ENCODE results near the gene TMOD3. TPM values are rescaled to one million over a fixed set of nuclear protein-coding genes. Genes with fewer than 3 reads are reported as not detected.
"Not testable (repeated sequence)": the region's sequence is repeated elsewhere in the genome, so short reads cannot be mapped to it uniquely, and the experiment has no call there.

The TMOD3 gene
- polyA plus RNA-seq (2013): 31.3 TPM

DNA sequence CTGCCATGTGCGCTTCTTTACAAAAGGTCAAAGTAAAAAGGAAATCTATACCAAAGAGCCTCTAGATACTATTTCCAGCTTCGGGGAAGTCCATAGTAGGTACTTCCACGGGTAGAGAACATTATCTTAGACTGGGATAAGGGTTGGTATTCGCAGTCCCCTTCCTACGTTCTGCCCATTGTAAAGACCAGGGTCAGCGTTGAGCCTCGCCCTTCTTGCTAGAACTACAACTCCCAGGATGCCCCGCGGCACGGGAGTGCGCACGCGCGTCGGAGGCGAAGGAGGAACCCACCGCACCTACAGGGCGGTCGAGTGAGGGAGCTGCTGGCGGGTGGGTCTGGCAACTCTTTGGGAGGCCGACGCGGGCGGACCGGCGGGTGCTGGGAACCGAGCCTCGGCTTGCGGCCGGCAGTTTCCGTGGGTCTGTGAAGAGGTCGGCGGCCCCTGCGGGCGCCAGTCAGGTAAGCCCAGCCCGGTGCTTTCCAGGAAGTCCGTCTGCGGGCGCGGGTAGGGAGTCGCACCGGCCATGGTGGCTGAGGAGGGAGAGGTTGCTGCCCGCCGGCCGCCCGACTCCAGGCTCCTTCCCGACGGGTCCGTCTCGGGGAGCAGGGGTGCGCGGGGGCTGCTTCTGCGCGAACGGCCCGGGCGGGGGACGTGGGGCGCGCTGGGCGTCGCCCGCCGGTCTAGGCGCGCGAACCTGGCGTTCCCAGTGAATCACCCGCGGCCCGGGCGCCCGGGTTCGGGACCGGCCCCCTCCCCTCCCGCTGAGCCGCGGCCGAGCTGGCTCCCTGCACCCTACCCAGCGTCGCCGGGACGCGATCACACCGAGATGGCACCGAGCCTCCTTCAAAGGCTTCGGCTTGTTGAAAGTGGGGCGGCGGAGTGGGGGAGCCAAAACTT is at the start of gene TMOD3:
TMOD3 (plus strand) TSS at position 278 of the 900 bp plus-strand sequence. CDS start 33,232 bp downstream, outside the sequence.
- Histone ChIP-seq H3K36me3 (ENCODE audit: control insufficient read depth in 4 of 4, insufficient read depth in 4 of 4, low read length in 3 of 4) (peaks cover 0 to 2% (median 0%) of the 10 kb centered on the region in 4 experiments), H3K4me3 (ENCODE audit: control insufficient read depth in 1 of 7, extremely low read depth in 1 of 7, insufficient read depth in 4 of 7, low read depth in 2 of 7, low read length in 6 of 7) (peak within 1 kb of the TSS; percentile 87 to 97 (median 92)), H3K9me3 (ENCODE audit: control extremely low read depth in 1 of 5, control insufficient read depth in 4 of 5, insufficient read depth in 2 of 5, low read depth in 1 of 5, low read length in 4 of 5) (no peaks in the 10 kb centered on the region), H3K27me3 (replicated peaks in 2 of 5; ENCODE audit: control insufficient read depth in 4 of 5, insufficient read depth in 5 of 5, low read length in 4 of 5) (no peaks in the 10 kb centered on the region), H3K27ac (ENCODE audit: insufficient read depth in 1 of 2, low read depth in 1 of 2, low read length in 2 of 2, poor library complexity in 1 of 2, severe bottlenecking in 2 of 2) (peak within 1 kb of the TSS; percentile 70 to 89), H3K4me1 (ENCODE audit: control extremely low read depth in 1 of 4, control insufficient read depth in 4 of 4, insufficient read depth in 4 of 4, low read length in 3 of 4) (peaks cover 11 to 22% (median 15%) of the 10 kb centered on the region in 4 experiments)
- CTCF ChIA-PET: no interaction called here
- peak; percentile 90 to 91 (median 90) for DNase-seq
- POLR2A ChIA-PET: interaction anchor here (0.6 to 1.3 kb wide), 4 partner anchors 9 to 52 kb away, joined by 3 to 4 read pairs (median 4); no protein-coding TSS in a partner anchor
- WGBS (ENCODE audit: insufficient coverage): 2% methylated on average over 51 of the region's 89 CpGs

DNA sequence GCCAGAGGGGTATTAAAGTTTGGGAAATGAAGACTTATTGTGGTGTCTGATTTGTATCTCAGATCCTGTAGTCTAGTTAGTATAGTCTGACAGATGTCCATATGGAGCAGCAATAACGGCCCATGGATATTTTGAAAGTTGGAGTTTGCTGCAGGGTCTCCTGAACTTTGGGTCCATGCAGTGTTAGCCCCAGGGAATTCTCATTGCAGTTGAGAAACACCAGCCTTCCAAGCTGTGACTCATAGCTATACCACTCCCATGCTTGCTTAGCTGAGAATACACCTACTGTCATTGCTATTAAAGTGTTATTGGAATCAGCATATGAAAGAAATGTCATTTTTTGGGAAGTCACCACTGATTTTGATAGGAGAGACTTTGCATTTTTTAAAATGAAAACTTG is 48.8 kb upstream of the TMOD3 start:
- no peaks in the 10 kb centered on the region for H3K27me3 ChIP-seq (replicated peaks in 2 of 5; ENCODE audit: control insufficient read depth in 4 of 5, insufficient read depth in 5 of 5, low read length in 4 of 5)
- CTCF ChIA-PET: interaction anchor here (1.6 kb wide), 1 partner anchor 131 kb away, joined by 11 read pairs; no protein-coding TSS in a partner anchor
- H3K4me1 ChIP-seq (ENCODE audit: control extremely low read depth in 1 of 4, control insufficient read depth in 4 of 4, insufficient read depth in 4 of 4, low read length in 3 of 4): no peaks in the 10 kb centered on the region
- H3K4me3 ChIP-seq (ENCODE audit: control insufficient read depth in 1 of 7, extremely low read depth in 1 of 7, insufficient read depth in 4 of 7, low read depth in 2 of 7, low read length in 6 of 7): no peak overlapping the region
- POLR2A ChIA-PET: interaction anchor here (0.5 to 0.6 kb wide), 2 partner anchors 123 to 130 kb away, joined by 5 read pairs; no protein-coding TSS in a partner anchor
- H3K27ac ChIP-seq (ENCODE audit: insufficient read depth in 1 of 2, low read depth in 1 of 2, low read length in 2 of 2, poor library complexity in 1 of 2, severe bottlenecking in 2 of 2): no peak overlapping the region
- DNase-seq: no peak
- H3K9me3 ChIP-seq (ENCODE audit: control extremely low read depth in 1 of 5, control insufficient read depth in 4 of 5, insufficient read depth in 2 of 5, low read depth in 1 of 5, low read length in 4 of 5): peaks cover 0 to 6% (median 4%) of the 10 kb centered on the region in 5 experiments
- 100% methylated on average over 1 of the region's 1 CpG for WGBS (ENCODE audit: insufficient coverage)
- H3K36me3 ChIP-seq (ENCODE audit: control insufficient read depth in 4 of 4, insufficient read depth in 4 of 4, low read length in 3 of 4): peaks cover 0 to 25% (median 13%) of the 10 kb centered on the region in 4 experiments

GRCh38 chr15:51781506-51781905 is 47.9 kb upstream of the TMOD3 start:
- ChIA-PET POLR2A (no interaction called here), CTCF (no interaction called here)
- Histone ChIP-seq H3K4me1 (ENCODE audit: control extremely low read depth in 1 of 4, control insufficient read depth in 4 of 4, insufficient read depth in 4 of 4, low read length in 3 of 4) (no peaks in the 10 kb centered on the region), H3K36me3 (ENCODE audit: control insufficient read depth in 4 of 4, insufficient read depth in 4 of 4, low read length in 3 of 4) (peaks cover 0 to 27% (median 19%) of the 10 kb centered on the region in 4 experiments), H3K9me3 (ENCODE audit: control extremely low read depth in 1 of 5, control insufficient read depth in 4 of 5, insufficient read depth in 2 of 5, low read depth in 1 of 5, low read length in 4 of 5) (peaks cover 0 to 6% (median 4%) of the 10 kb centered on the region in 5 experiments), H3K4me3 (ENCODE audit: control insufficient read depth in 1 of 7, extremely low read depth in 1 of 7, insufficient read depth in 4 of 7, low read depth in 2 of 7, low read length in 6 of 7) (no peak overlapping the region), H3K27me3 (replicated peaks in 2 of 5; ENCODE audit: control insufficient read depth in 4 of 5, insufficient read depth in 5 of 5, low read length in 4 of 5) (no peaks in the 10 kb centered on the region), H3K27ac (ENCODE audit: insufficient read depth in 1 of 2, low read depth in 1 of 2, low read length in 2 of 2, poor library complexity in 1 of 2, severe bottlenecking in 2 of 2) (no peak overlapping the region)
- peak in 1 of 3 donors; percentile 11 for DNase-seq
- 40% methylated on average over 1 of the region's 2 CpGs for WGBS (ENCODE audit: insufficient coverage)

DNA sequence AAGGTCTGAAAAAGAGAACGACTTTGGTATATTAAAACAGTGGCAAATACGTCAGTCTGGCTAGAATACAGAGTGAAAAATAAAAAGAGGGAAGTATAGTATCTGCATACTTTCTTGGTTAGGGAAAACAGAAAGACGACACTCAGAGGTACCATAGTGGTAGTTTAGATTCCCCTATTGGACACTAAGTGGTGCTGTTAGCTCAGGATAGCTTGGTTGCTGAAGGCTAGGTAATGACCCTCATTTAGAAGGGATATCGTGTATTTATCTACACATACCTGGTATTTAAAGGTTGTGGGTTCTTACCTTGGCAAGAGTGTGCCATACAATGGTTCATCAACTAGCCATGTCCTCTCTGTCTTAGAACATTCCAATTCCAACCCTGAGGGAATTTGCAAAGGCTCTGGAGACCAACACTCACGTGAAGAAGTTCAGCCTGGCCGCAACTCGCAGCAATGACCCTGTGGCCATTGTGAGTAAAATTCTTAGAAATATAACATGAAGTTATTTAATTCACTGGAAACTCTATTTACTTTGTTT is 47.0 kb upstream of the TMOD3 start:
- Histone ChIP-seq H3K27me3 (replicated peaks in 2 of 5; ENCODE audit: control insufficient read depth in 4 of 5, insufficient read depth in 5 of 5, low read length in 4 of 5) (no peaks in the 10 kb centered on the region), H3K9me3 (ENCODE audit: control extremely low read depth in 1 of 5, control insufficient read depth in 4 of 5, insufficient read depth in 2 of 5, low read depth in 1 of 5, low read length in 4 of 5) (peaks cover 1 to 6% (median 4%) of the 10 kb centered on the region in 5 experiments), H3K27ac (ENCODE audit: insufficient read depth in 1 of 2, low read depth in 1 of 2, low read length in 2 of 2, poor library complexity in 1 of 2, severe bottlenecking in 2 of 2) (no peak overlapping the region), H3K4me1 (ENCODE audit: control extremely low read depth in 1 of 4, control insufficient read depth in 4 of 4, insufficient read depth in 4 of 4, low read length in 3 of 4) (no peaks in the 10 kb centered on the region), H3K4me3 (ENCODE audit: control insufficient read depth in 1 of 7, extremely low read depth in 1 of 7, insufficient read depth in 4 of 7, low read depth in 2 of 7, low read length in 6 of 7) (no peak overlapping the region), H3K36me3 (ENCODE audit: control insufficient read depth in 4 of 4, insufficient read depth in 4 of 4, low read length in 3 of 4) (peaks cover 0 to 36% (median 23%) of the 10 kb centered on the region in 4 experiments)
- CTCF ChIA-PET: interaction anchor here (1.8 kb wide), 1 partner anchor 132 kb away, joined by 5 read pairs; no protein-coding TSS in a partner anchor
- peak in 2 of 3 donors; percentile 31 to 40 for DNase-seq
- 91% methylated on average over 3 of the region's 7 CpGs for WGBS (ENCODE audit: insufficient coverage)
- POLR2A ChIA-PET: no interaction called here

DNA sequence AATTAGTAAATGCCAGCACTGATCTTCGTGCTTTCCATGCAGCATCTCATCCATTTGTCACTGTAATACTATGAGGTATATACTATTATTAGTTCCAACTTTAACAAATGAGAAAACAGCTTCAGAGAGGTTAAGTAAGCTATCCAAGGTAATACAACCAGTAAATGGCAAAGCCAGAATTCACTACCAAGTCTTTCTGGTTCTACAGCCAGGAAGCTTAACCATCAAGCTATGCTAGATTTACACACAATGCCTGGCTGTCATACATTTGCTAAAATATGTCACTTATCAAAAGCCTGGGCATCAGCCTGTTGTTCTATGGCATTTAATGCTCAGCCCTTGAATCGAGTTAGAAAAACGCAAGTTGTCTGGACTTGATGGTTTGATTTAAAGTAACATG is 45.5 kb upstream of the TMOD3 start:
- H3K4me1 ChIP-seq (ENCODE audit: control extremely low read depth in 1 of 4, control insufficient read depth in 4 of 4, insufficient read depth in 4 of 4, low read length in 3 of 4): no peaks in the 10 kb centered on the region
- POLR2A ChIA-PET: interaction anchor here (0.6 kb wide), 1 partner anchor 166 kb away, joined by 4 read pairs; no protein-coding TSS in a partner anchor
- WGBS (ENCODE audit: insufficient coverage): 100% methylated on average over 1 of the region's 3 CpGs
- H3K9me3 ChIP-seq (ENCODE audit: control extremely low read depth in 1 of 5, control insufficient read depth in 4 of 5, insufficient read depth in 2 of 5, low read depth in 1 of 5, low read length in 4 of 5): peaks cover 1 to 6% (median 5%) of the 10 kb centered on the region in 5 experiments
- no peaks in the 10 kb centered on the region for H3K27me3 ChIP-seq (replicated peaks in 2 of 5; ENCODE audit: control insufficient read depth in 4 of 5, insufficient read depth in 5 of 5, low read length in 4 of 5)
- no peak overlapping the region for H3K27ac ChIP-seq (ENCODE audit: insufficient read depth in 1 of 2, low read depth in 1 of 2, low read length in 2 of 2, poor library complexity in 1 of 2, severe bottlenecking in 2 of 2)
- CTCF ChIA-PET: interaction anchor here (0.6 to 1.8 kb wide), 2 partner anchors 8 to 134 kb away, joined by 3 to 5 read pairs; no protein-coding TSS in a partner anchor
- H3K36me3 ChIP-seq (ENCODE audit: control insufficient read depth in 4 of 4, insufficient read depth in 4 of 4, low read length in 3 of 4): peaks cover 0 to 41% (median 25%) of the 10 kb centered on the region in 4 experiments
- DNase-seq: no peak
- H3K4me3 ChIP-seq (ENCODE audit: control insufficient read depth in 1 of 7, extremely low read depth in 1 of 7, insufficient read depth in 4 of 7, low read depth in 2 of 7, low read length in 6 of 7): no peak overlapping the region

GRCh38 chr15:51787130-51787529 is 42.3 kb upstream of the TMOD3 start:
- H3K4me3 ChIP-seq (ENCODE audit: control insufficient read depth in 1 of 7, extremely low read depth in 1 of 7, insufficient read depth in 4 of 7, low read depth in 2 of 7, low read length in 6 of 7); H3K4me1 ChIP-seq (ENCODE audit: control extremely low read depth in 1 of 4, control insufficient read depth in 4 of 4, insufficient read depth in 4 of 4, low read length in 3 of 4); CTCF ChIA-PET; POLR2A ChIA-PET; DNase-seq; H3K27ac ChIP-seq (ENCODE audit: insufficient read depth in 1 of 2, low read depth in 1 of 2, low read length in 2 of 2, poor library complexity in 1 of 2, severe bottlenecking in 2 of 2); H3K9me3 ChIP-seq (ENCODE audit: control extremely low read depth in 1 of 5, control insufficient read depth in 4 of 5, insufficient read depth in 2 of 5, low read depth in 1 of 5, low read length in 4 of 5); H3K27me3 ChIP-seq (replicated peaks in 2 of 5; ENCODE audit: control insufficient read depth in 4 of 5, insufficient read depth in 5 of 5, low read length in 4 of 5): not testable (repeated sequence)
- WGBS (ENCODE audit: insufficient coverage): 100% methylated on average over 11 of the region's 11 CpGs
- H3K36me3 ChIP-seq (ENCODE audit: control insufficient read depth in 4 of 4, insufficient read depth in 4 of 4, low read length in 3 of 4): peaks cover 0 to 34% (median 21%) of the 10 kb centered on the region in 4 experiments

All from common myeloid progenitor, CD34-positive (primary cell).